Activated CD4-positive, alpha-beta T cell treated with anti-CD3 and anti-CD28 coated beads, Interleukin-2, Interleukin-6, amounts not matched to agents 100 ng/mL and 50 ng/mL, durations not matched to agents 16 hours and 8 hours (primary cell): ENCODE measurements around the gene EIPR1.
"Not testable (repeated sequence)": the region's sequence is repeated elsewhere in the genome, so short reads cannot be mapped to it uniquely, and the experiment has no call there.

ENCODE experiments used
- DNase-seq: peaks from one replicate; pipeline ENCODE4 v3.0.0-alpha.2; 2020

The EIPR1 gene

GRCh38 chr2:3301001-3301400 lies 76.6 kb downstream of the EIPR1 start:
- no peak for DNase-seq

- no peak for DNase-seq
Observed at GRCh38 chr2:3300224-3300995, 77.2 kb downstream of the EIPR1 start.

- DNase-seq = no peak
Observed at GRCh38 chr2:3299703-3300102, 77.9 kb downstream of the EIPR1 start.

GRCh38 chr2:3299130-3299529 lies 78.5 kb downstream of the EIPR1 start:
- no peak for DNase-seq

GRCh38 chr2:3298191-3298590 lies 79.4 kb downstream of the EIPR1 start:
- DNase-seq = no peak

GRCh38 chr2:3297523-3297922 lies 80.1 kb downstream of the EIPR1 start:
- no peak for DNase-seq

GRCh38 chr2:3296182-3296972 lies 81.2 kb downstream of the EIPR1 start:
- no peak for DNase-seq

- DNase-seq = no peak
Observed at GRCh38 chr2:3294493-3294892, 83.1 kb downstream of the EIPR1 start.

- DNase-seq = no peak
Observed at GRCh38 chr2:3294069-3294468, 83.5 kb downstream of the EIPR1 start.

GRCh38 chr2:3293221-3293620 lies 84.4 kb downstream of the EIPR1 start:
- DNase-seq = no peak

GRCh38 chr2:3292416-3292815 lies 85.2 kb downstream of the EIPR1 start:
- DNase-seq = no peak

- DNase-seq = no peak
Observed at GRCh38 chr2:3291750-3292149, 85.9 kb downstream of the EIPR1 start.

- no peak for DNase-seq
Observed at GRCh38 chr2:3291113-3291512, 86.5 kb downstream of the EIPR1 start.

GRCh38 chr2:3290655-3291054 lies 87.0 kb downstream of the EIPR1 start:
- no peak for DNase-seq

GRCh38 chr2:3289971-3290370 lies 87.6 kb downstream of the EIPR1 start:
- no peak for DNase-seq

- DNase-seq = no peak
Observed at GRCh38 chr2:3289526-3289925, 88.1 kb downstream of the EIPR1 start.

- DNase-seq = no peak
Observed at GRCh38 chr2:3289171-3289515, 88.5 kb downstream of the EIPR1 start.

GRCh38 chr2:3288470-3289170 lies 89.0 kb downstream of the EIPR1 start:
- DNase-seq = no peak

GRCh38 chr2:3287896-3288295 lies 89.7 kb downstream of the EIPR1 start:
- DNase-seq = no peak

- not testable (repeated sequence) for DNase-seq
Observed at GRCh38 chr2:3286646-3287036, 91.0 kb downstream of the EIPR1 start.

- no peak for DNase-seq
Observed at GRCh38 chr2:3285901-3286645, 91.5 kb downstream of the EIPR1 start.

GRCh38 chr2:3284657-3285630 lies 92.7 kb downstream of the EIPR1 start:
- no peak for DNase-seq
